ENCODE data around the gene TNC.

The TNC gene

GRCh38 chr9:115098226-115098965, 19.6 kb downstream of the TNC start:
- DNase-seq = no peak

GRCh38 chr9:115093520-115093919, 24.4 kb downstream of the TNC start:
- no peak for DNase-seq

- DNase-seq = no peak
Observed at GRCh38 chr9:115090486-115090885, 27.5 kb downstream of the TNC start.

GRCh38 chr9:115088860-115089259, 29.1 kb downstream of the TNC start:
- DNase-seq = no peak

GRCh38 chr9:115086886-115087285, 31.1 kb downstream of the TNC start:
- no peak for DNase-seq

- DNase-seq = no peak
Observed at GRCh38 chr9:115086461-115086860, 31.5 kb downstream of the TNC start.

GRCh38 chr9:115085773-115086377, 32.1 kb downstream of the TNC start:
- no peak for DNase-seq

GRCh38 chr9:115084709-115085108, 33.2 kb downstream of the TNC start:
- no peak for DNase-seq

- DNase-seq = no peak
Observed at GRCh38 chr9:115084157-115084556, 33.8 kb downstream of the TNC start.

- no peak for DNase-seq
Observed at GRCh38 chr9:115080242-115080641, 37.7 kb downstream of the TNC start.

GRCh38 chr9:115079156-115079555, 38.8 kb downstream of the TNC start:
- no peak for DNase-seq

GRCh38 chr9:115073456-115073855, 44.5 kb downstream of the TNC start:
- no peak for DNase-seq

- DNase-seq = no peak
Observed at GRCh38 chr9:115071176-115071575, 46.8 kb downstream of the TNC start.

- no peak for DNase-seq
Observed at GRCh38 chr9:115069771-115070170, 48.2 kb downstream of the TNC start.

GRCh38 chr9:115069302-115069701, 48.7 kb downstream of the TNC start:
- DNase-seq = no peak

- no peak for DNase-seq
Observed at GRCh38 chr9:115068031-115068430, 49.9 kb downstream of the TNC start.

- DNase-seq = peak; percentile 20
Observed at GRCh38 chr9:115063058-115063845, 54.7 kb downstream of the TNC start.

- peak; percentile 66 for DNase-seq
Observed at GRCh38 chr9:115058684-115059315, 59.2 kb downstream of the TNC start.

GRCh38 chr9:115058175-115058574, 59.8 kb downstream of the TNC start:
- no peak for DNase-seq

- DNase-seq = peak; percentile 94
Observed at GRCh38 chr9:115057559-115057958, 60.4 kb downstream of the TNC start.

- no peak for DNase-seq
Observed at GRCh38 chr9:115050002-115050490, 67.9 kb downstream of the TNC start.

- DNase-seq = no peak
Observed at GRCh38 chr9:115046824-115047223, 71.1 kb downstream of the TNC start.

- no peak for DNase-seq
Observed at GRCh38 chr9:115046199-115046598, 71.8 kb downstream of the TNC start.
